GM10847 (cell line): Measurements from ENCODE around the gene FAM200B.

Experiments
- POLR2A ChIP-seq: IDR thresholded peaks from 2 replicates; pipeline ENCODE4 v1.6.1; 2011; ENCODE audit not compliant: insufficient read length; ENCODE audit errors: extremely low read depth

Gene FAM200B

DNA sequence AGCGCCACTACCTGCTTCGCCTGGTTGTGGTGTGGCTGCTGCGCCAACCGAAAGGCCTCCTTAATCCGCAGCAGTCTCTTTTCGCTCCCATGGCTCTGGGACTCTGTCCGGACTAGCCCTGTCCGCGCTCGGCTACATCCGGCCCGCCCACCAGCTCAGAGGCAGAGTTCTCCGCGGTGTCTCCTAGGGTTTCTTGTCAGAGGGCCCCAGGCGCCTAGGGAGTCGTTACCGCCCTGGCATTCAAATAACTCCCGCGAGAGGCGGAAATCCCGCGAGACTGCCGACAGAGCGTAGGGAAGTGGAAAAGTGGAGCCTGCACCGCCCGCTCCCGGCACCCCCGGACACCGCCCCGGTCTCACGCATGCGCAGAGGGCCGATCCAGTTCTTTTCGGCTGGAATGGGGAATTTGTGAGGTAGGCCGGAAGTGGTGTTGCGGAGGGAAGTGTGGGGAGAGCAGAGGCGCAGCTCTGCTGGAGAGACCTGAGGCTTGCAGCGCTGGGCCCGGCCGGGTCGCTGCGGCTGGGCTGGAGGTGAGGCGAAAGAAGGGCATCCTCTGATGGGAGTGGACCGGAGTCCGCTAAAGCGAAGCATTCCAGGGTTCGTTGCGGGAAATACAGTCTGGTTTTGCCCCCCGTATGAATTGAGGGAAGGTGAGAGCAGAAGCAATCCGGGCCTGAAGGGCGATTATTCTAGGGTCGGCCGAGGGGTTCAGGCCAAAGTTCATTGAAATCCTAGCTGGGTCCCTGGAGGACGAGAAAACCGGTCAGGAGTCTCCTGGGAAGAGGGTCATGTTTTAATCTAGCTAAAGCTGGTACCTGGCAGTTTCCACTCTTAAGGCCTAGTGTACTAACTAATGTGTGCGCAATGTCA, at the start of gene FAM200B:
Gene FAM200B (plus strand): TSS at position 456 of the 870 bp plus-strand sequence. CDS start 5,151 bp downstream, outside the sequence.
- peak; percentile 70 for TF ChIP-seq POLR2A

DNA sequence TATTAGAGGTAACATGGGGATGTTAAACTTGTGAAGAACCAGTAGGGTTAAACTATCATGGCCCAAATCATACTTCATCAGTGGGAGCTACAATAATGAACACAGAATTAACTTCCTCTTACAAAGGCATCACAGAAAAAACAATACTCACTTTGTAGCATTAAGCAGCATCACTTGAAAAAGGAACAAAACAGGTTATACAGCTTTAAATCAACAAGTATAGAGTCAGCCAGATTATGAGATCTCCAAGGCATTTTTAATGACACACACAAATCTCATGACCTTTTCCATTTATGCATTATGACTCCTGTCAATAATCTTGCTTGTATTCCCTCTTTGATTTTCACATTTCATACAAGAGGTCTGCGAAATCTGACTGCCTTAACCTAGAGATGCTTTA, 44.8 kb upstream of the FAM200B start:
- TF ChIP-seq POLR2A: no peak

DNA sequence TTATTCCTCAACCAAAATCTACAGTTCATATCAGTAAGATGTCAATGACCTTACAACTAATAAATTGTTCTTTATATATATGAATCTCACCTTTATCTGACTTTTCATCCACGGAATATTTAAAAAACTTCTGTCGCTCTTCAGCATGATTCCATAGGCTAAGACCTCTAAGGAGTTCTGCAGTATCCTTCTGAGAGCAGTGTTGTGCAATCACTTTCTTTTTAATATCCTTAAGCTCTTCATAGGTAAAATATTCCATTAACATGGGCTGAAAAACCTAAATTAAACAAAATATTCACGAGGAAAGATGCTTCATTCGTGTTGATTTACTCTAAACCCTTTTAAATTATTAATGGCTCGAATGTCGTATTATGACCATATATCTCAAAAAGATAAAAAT, 43.2 kb upstream of the FAM200B start:
- TF ChIP-seq POLR2A: no peak

DNA sequence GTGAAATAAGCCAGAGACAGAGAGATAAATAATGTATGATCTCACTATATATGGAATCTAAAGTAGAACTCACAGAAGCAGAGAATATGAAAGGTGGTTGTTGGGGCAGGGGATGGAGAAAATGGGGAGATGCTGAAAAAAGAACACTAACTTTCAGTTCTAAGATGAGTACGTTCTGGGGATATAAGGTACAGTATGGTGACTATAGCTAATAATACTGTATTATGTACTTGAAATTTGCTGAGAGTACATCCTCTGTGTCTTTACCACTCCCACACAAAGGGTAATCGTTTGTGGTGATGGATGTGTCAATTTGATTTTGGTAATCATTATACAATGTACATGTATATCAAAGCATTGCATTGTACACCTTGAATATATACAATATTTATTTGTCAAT, 33.0 kb upstream of the FAM200B start:
- TF ChIP-seq POLR2A: no peak

GRCh38 chr4:15649914-15650545, 31.6 kb upstream of the FAM200B start:
- no peak for TF ChIP-seq POLR2A

- TF ChIP-seq POLR2A: no peak
Measured at GRCh38 chr4:15651676-15652075, 30.0 kb upstream of the FAM200B start.

- TF ChIP-seq POLR2A: no peak
Measured at GRCh38 chr4:15652191-15652590, 29.4 kb upstream of the FAM200B start.

- TF ChIP-seq POLR2A: no peak
Measured at GRCh38 chr4:15652841-15653240, 28.8 kb upstream of the FAM200B start.

GRCh38 chr4:15653420-15653819, 28.2 kb upstream of the FAM200B start:
- no peak for TF ChIP-seq POLR2A

- no peak for TF ChIP-seq POLR2A
Measured at GRCh38 chr4:15653864-15654592, 27.6 kb upstream of the FAM200B start.

GRCh38 chr4:15654593-15655222, 26.9 kb upstream of the FAM200B start:
- no peak for TF ChIP-seq POLR2A

- TF ChIP-seq POLR2A: peak; percentile 55
Measured at GRCh38 chr4:15655223-15656037, 26.2 kb upstream of the FAM200B start, which contains the start of gene FBXL5. Gene FBXL5 (minus strand): TSS chr4:15655357. CDS start chr4:15655287, 70 bp downstream.

DNA sequence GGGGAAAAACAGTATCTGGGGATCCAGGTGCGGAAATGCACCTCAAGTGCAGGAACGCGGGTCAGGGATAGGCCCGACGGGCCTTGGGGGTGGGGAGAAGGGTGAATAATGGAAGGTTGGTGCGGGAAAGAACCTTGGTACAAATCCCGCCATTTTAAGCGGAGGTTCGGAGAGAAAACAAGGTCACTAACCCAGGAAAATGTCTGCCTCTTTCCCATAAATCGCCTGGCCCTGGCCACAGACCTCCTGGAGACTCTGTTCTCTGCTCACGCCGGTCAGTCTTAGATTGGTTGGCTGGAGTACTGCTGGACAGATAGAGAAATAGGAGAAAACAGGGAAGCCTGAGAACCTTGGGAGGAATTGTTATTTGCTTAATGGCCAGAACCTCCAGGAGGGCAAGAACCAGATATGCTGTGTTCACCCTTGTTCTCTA, 25.6 kb upstream of the FAM200B start:
- TF ChIP-seq POLR2A: no peak

DNA sequence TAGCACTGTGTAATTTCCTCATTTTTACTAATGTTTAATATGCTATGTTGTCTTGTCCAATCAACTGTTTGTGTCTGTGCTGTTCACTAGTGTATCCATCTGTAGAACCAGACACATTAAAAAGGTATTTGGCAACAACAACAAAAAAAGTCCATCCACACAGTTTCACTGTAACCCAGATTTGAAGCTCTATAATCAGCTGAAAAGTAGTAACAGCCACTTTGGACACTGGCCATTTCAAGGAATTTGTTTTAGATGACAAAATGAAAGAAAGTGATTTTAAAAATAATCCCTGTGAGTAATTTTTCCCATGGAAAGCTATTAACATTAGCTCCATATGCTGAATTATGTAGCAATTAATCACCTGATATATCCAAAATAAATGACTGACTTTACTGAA, 24.3 kb upstream of the FAM200B start:
- TF ChIP-seq POLR2A: no peak
